ENCODE data around the gene IGFN1. TPM values are rescaled to one million over a fixed set of nuclear protein-coding genes. Genes with fewer than 3 reads are reported as not detected.

IGFN1 gene
- total and polyA plus RNA-seq, 9 of the 15 experiments (the other 6 are each of a cell fraction or from before 2014, with no cell fraction given): 0.04 TPM; not detected in 8

- Histone ChIP-seq H4K20me1 (replicated peaks; ENCODE audit: control insufficient read depth, insufficient read depth, low read length) (peaks cover 12% of the 10 kb centered on the region; the same call in 1 of the 2 replicates), H3K4me3 (no peak overlapping the region), H3K9me3 (replicated peaks; ENCODE audit: control insufficient read depth, insufficient read depth, low read depth, low read length) (no peaks in the 10 kb centered on the region), H2AFZ (ENCODE audit: low read depth, low read length) (no peak overlapping the region), H3K9ac (ENCODE audit: insufficient read depth in 1 of 2, low read depth in 2 of 2, low read length in 2 of 2) (no peak overlapping the region), H3K4me1 (replicated peaks in 1 of 2; ENCODE audit: control insufficient read depth in 2 of 2, insufficient read depth in 2 of 2, low read length in 2 of 2) (peaks cover 0 to 10% of the 10 kb centered on the region in 2 experiments; a peak in 1 of 5 replicates), H3K79me2 (ENCODE audit: control insufficient read depth, insufficient read depth, low read length) (no peaks in the 10 kb centered on the region), H3K27me3 (ENCODE audit: control insufficient read depth in 2 of 2, insufficient read depth in 2 of 2, low read length in 2 of 2) (peaks cover 29 to 63% of the 10 kb centered on the region in 2 experiments), H3K9me1 (ENCODE audit: control insufficient read depth, insufficient read depth, low read length) (no peaks in the 10 kb centered on the region), H3K4me2 (ENCODE audit: insufficient read depth, low read length) (no peak overlapping the region), H3K27ac (ENCODE audit: extremely low read depth, low read depth, low read length) (no peak overlapping the region), H3K36me3 (ENCODE audit: control insufficient read depth, insufficient read depth, low read length) (no peaks in the 10 kb centered on the region)
- in situ Hi-C loops (cut with MboI): loop anchor here (5.0 kb wide), 1 partner anchor 72 kb away; no protein-coding TSS in a partner anchor
- no TSS peak for BruUV-seq (replicated peaks)
- ATAC-seq (no peak), DNase-seq (ENCODE audit: extremely low read depth in 1 of 4, low spot score in 3 of 4) (no peak), FAIRE-seq (no peak)
- 3% methylated on average over 7 of the region's 7 CpGs for WGBS (ENCODE audit: insufficient coverage, low coverage, missing lambda C conversion rate)
- CTCF ChIA-PET (ENCODE audit: low intra/inter-chr PET ratio): no interaction called here
- POLR2A ChIA-PET: no interaction called here
- intact Hi-C loops (cut with micrococcal nuclease): loop anchor here (5.0 to 10.0 kb wide), 2 partner anchors 87 to 245 kb away; no protein-coding TSS in a partner anchor
- TF ChIP-seq HINFP (tag; conservative IDR thresholded peaks at IDR 0.05; ENCODE audit: low read depth) (0 out of 2 replicates have a peak, but pooled peaks have one; percentile 12), KDM1A (IDR thresholded peaks at IDR 0.05) (no peak), ELK1 (CRISPR knock-in tag; IDR thresholded peaks at IDR 0.05) (no peak), COPS2 (conservative IDR thresholded peaks at IDR 0.05) (no peak), THRB (CRISPR knock-in tag; conservative IDR thresholded peaks at IDR 0.05) (peak; percentile 83; the same call in 1 of the 2 replicates), ZNF512 (tag; IDR thresholded peaks at IDR 0.05) (peak; percentile 96), HBP1 (CRISPR knock-in tag; IDR thresholded peaks at IDR 0.05) (peak; percentile 61; the same call in 1 of the 2 replicates), POLR2A (conservative IDR thresholded peaks at IDR 0.05) (no peak), CEBPG (CRISPR knock-in tag; IDR thresholded peaks at IDR 0.05) (no peak), CEBPG (tag; conservative IDR thresholded peaks at IDR 0.05 in 1 of 2, IDR thresholded peaks at IDR 0.05 in 1 of 2) (0 out of 4 replicates have a peak, but pooled peaks of 1 of the 2 experiments have one; percentile 23), ATF3 (IDR thresholded peaks at IDR 0.05) (peak; percentile 63), ATF3 (CRISPR knock-in tag; conservative IDR thresholded peaks at IDR 0.05) (no peak)
Observed at GRCh38 chr1:201219481-201220387, 29.1 kb downstream of the IGFN1 start.

Measured in K562 (cell line).